Lower lobe of right lung (tissue), 2 donors: Measurements from ENCODE around the gene SMYD3. TPM values are rescaled to one million over a fixed set of nuclear protein-coding genes. Genes with fewer than 3 reads are reported as not detected.

Experiments used
- ATAC-seq, 2 donors: fragments of 200-7000 bp; cut with Tn5 transposase; one replicate each; pipeline ENCODE4 v1.9.1; 2020 to 2022; ENCODE audit warnings: mild to moderate bottlenecking in 2 of 2, moderate library complexity in 2 of 2
- DNase-seq: peaks from one replicate; pipeline ENCODE4 v3.0.0-alpha.2; 2020
- H3K27ac ChIP-seq: fragments of 200-600 bp; one replicate; pipeline ENCODE4 v1.8.0; 2022
- H3K27me3 ChIP-seq: fragments of 200-600 bp; one replicate; pipeline ENCODE4 v1.8.0; 2022; ENCODE audit warnings: low read depth
- H3K36me3 ChIP-seq: fragments of 200-600 bp; one replicate; pipeline ENCODE4 v1.8.0; 2022; ENCODE audit warnings: mild to moderate bottlenecking
- H3K4me1 ChIP-seq: fragments of 200-600 bp; one replicate; pipeline ENCODE4 v1.8.0; 2022
- H3K4me3 ChIP-seq: fragments of 200-600 bp; one replicate; pipeline ENCODE4 v1.8.0; 2022; ENCODE audit warnings: mild to moderate bottlenecking
- H3K9me3 ChIP-seq: fragments of 200-600 bp; one replicate; pipeline ENCODE4 v1.8.0; 2022
- CTCF ChIP-seq: fragments of 200-600 bp; IDR thresholded peaks from one replicate; pipeline ENCODE4 v1.8.0; 2022; ENCODE audit warnings: antibody characterized with exemption, mild to moderate bottlenecking
- intact Hi-C: fragments of 100-400 bp; cut with DNase I; formaldehyde crosslinking; loops from one replicate; pipeline ENCODE4 v1.11.0; 2022
- total RNA-seq: library from RNA; stranded (reverse); fragmentation: NEBNext Ultra II Directional; extraction: Animal tissue kit (Norgen Biotek cat#: 25700); gene quantifications from one replicate; pipeline ENCODE4 v1.2.1, GENCODE V29; 2021
- donor health status: DM: no; HTN: yes; CAD: no; lungs with severe emphysema.

Gene SMYD3
- total RNA-seq, 1 donor from 2014 or later, result 20.5 TPM

DNA sequence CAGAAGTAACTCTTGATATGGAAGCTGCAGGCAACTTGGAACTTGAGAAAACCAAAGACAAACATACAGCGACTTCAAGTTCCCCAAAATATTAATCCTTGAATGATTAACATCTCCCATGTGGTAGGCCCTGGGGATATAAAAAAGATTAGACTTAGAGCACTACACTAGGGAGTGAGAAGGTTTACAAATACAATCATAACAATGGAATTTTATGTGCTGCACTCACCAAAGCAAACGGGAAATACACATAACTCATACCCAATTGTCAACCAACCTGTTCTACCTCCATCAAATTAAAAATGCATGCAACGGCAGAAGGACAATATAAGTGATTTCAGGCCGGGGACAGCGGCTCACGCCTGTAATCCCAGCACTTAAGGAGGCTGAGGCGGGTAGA lies 3.7 kb downstream of the SMYD3 start:
- Histone ChIP-seq H3K4me1 (peaks cover 7% of the 10 kb centered on the region), H3K36me3 (no peaks in the 10 kb centered on the region), H3K27ac (no peak overlapping the region), H3K4me3 (no peak overlapping the region), H3K27me3 (no peaks in the 10 kb centered on the region), H3K9me3 (no peaks in the 10 kb centered on the region)
- DNase-seq, result no peak
- intact Hi-C loops, result no loop called here
- peak in 1 of 2 donors; percentile 30 for ATAC-seq
- no peak for TF ChIP-seq CTCF

DNA sequence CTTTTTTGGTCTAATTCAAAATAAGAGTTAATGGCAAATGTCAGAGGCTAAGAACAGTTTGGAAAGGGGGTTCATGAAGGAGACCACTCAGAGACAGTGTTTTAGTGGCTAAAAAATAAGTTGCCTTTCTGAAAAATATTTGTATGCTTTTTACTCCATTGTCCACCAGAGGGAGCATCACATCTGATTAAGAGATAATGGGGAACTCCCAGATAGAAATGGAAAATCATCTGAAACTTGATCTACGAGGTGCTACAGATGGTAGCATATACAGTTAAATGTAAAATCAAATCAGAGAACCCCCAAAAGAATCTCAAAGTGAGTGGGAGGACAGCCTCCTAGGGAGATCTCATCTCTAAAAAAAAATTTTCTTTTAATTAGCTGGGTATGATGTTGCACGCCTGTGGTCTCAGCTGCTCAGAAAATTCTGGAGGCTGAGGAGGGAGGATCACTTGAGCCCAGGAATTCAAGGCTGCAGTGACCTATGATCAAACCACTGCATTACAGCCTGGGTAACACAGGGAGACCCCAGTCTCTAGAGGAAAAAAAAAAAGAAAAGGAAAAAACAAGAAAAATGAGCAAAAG lies 9.7 kb downstream of the SMYD3 start:
- TF ChIP-seq CTCF, result peak; percentile 64
- H3K4me1 ChIP-seq, result no peaks in the 10 kb centered on the region
- no peaks in the 10 kb centered on the region for H3K36me3 ChIP-seq
- H3K27ac ChIP-seq, result no peak overlapping the region
- ATAC-seq (peak; percentile 62 to 67), DNase-seq (no peak)
- no peaks in the 10 kb centered on the region for H3K27me3 ChIP-seq
- no peak overlapping the region for H3K4me3 ChIP-seq
- no peaks in the 10 kb centered on the region for H3K9me3 ChIP-seq
- intact Hi-C loops, result no loop called here

GRCh38 chr1:246492611-246493245 lies 14.4 kb downstream of the SMYD3 start:
- Histone ChIP-seq H3K4me1 (no peaks in the 10 kb centered on the region), H3K4me3 (no peak overlapping the region), H3K36me3 (no peaks in the 10 kb centered on the region), H3K27me3 (no peaks in the 10 kb centered on the region), H3K27ac (no peak overlapping the region), H3K9me3 (no peaks in the 10 kb centered on the region)
- DNase-seq (no peak), ATAC-seq (peak; percentile 83)
- intact Hi-C loops, result no loop called here
- peak; percentile 78 for TF ChIP-seq CTCF

GRCh38 chr1:246491551-246492053 lies 15.5 kb downstream of the SMYD3 start:
- no peak for ATAC-seq
- H3K9me3 ChIP-seq, result no peaks in the 10 kb centered on the region
- no peaks in the 10 kb centered on the region for H3K27me3 ChIP-seq
- intact Hi-C loops, result no loop called here
- no peak overlapping the region for H3K4me3 ChIP-seq
- no peaks in the 10 kb centered on the region for H3K4me1 ChIP-seq
- no peak for DNase-seq
- no peak for TF ChIP-seq CTCF
- no peak overlapping the region for H3K27ac ChIP-seq
- no peaks in the 10 kb centered on the region for H3K36me3 ChIP-seq

DNA sequence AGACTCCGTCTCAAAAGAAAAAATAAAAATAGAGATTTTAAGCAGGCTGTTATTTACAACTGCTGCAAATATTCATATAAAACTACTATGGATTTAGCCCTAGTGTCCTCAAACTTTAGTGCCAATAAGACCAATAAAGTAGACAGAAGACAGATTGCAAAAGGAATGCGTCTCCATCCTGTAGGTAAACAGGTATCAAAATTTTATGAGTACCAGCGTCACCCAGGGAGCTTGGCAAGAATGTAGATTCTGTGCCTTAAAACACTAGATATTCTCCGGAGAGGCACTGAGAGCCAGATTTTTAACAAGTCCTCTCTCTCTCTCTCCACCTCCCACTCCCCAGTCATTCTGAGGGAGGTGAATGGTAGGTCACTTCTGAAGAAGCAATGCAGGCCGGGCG lies 18.4 kb downstream of the SMYD3 start:
- intact Hi-C loops, result no loop called here
- no peaks in the 10 kb centered on the region for H3K27me3 ChIP-seq
- no peaks in the 10 kb centered on the region for H3K4me1 ChIP-seq
- ATAC-seq (no peak), DNase-seq (no peak)
- H3K36me3 ChIP-seq, result no peaks in the 10 kb centered on the region
- no peak for TF ChIP-seq CTCF
- no peak overlapping the region for H3K27ac ChIP-seq
- H3K4me3 ChIP-seq, result no peak overlapping the region
- no peaks in the 10 kb centered on the region for H3K9me3 ChIP-seq
